DND-41 (cell line): ENCODE results near the gene NUP188.

Source experiments
- ATAC-seq: fragments of 200-7000 bp; cut with Tn5 transposase; 3 replicates; pipeline ENCODE4 v1.9.1; 2021; ENCODE audit warnings: low read depth; ENCODE audit not compliant: insufficient read depth
- DNase-seq: peaks from one replicate; pipeline ENCODE4 v3.0.0-alpha.2; 2020
- H2AFZ ChIP-seq: 2 replicates; pipeline ENCODE4 v1.6.0; 2012; ENCODE audit warnings: low read depth, low read length
- H3K27ac ChIP-seq: 2 replicates; pipeline ENCODE4 v1.5.1; 2012; ENCODE audit warnings: low read length, inconsistent platforms
- H3K27me3 ChIP-seq: fragments of 200-600 bp; sonication (generic); 2 replicates; pipeline ENCODE4 v1.6.0; 2012; ENCODE audit warnings: low read length, mild to moderate bottlenecking, inconsistent platforms; ENCODE audit not compliant: insufficient read depth, poor library complexity
- H3K36me3 ChIP-seq: 2 replicates; pipeline ENCODE4 v1.5.1; 2012; ENCODE audit warnings: low read length, inconsistent platforms; ENCODE audit not compliant: insufficient read depth
- H3K4me1 ChIP-seq: 2 replicates; pipeline ENCODE4 v1.5.1; 2012; ENCODE audit warnings: mild to moderate bottlenecking, low read length; ENCODE audit not compliant: insufficient read depth
- H3K4me2 ChIP-seq: 2 replicates; pipeline ENCODE4 v1.6.0; 2012; ENCODE audit warnings: mild to moderate bottlenecking, moderate library complexity, low read length, inconsistent platforms; ENCODE audit not compliant: insufficient read depth
- H3K4me3 ChIP-seq, 2 experiments: fragments of 200-600 bp in 1 of 2; shearing (Covaris generic) in 1 of 2; 2 replicates each; pipeline ENCODE4 v1.5.1; 2012 to 2016; ENCODE audit warnings: inconsistent platforms in 2 of 2, low read length in 2 of 2, mild to moderate bottlenecking in 2 of 2, low read depth in 1 of 2, moderate library complexity in 1 of 2
- H3K79me2 ChIP-seq: 2 replicates; pipeline ENCODE4 v1.6.0; 2012; ENCODE audit warnings: low read length, inconsistent platforms; ENCODE audit not compliant: insufficient read depth
- H3K9ac ChIP-seq: 2 replicates; pipeline ENCODE4 v1.6.0; 2012; ENCODE audit warnings: low read depth, mild to moderate bottlenecking, inconsistent platforms, low read length, moderate library complexity
- H3K9me3 ChIP-seq: 2 replicates; pipeline ENCODE4 v1.5.1; 2012; ENCODE audit warnings: low read length, moderate library complexity, mild to moderate bottlenecking, inconsistent platforms; ENCODE audit not compliant: insufficient read depth, severe bottlenecking
- H4K20me1 ChIP-seq: 2 replicates; pipeline ENCODE4 v1.6.0; 2012; ENCODE audit warnings: low read length; ENCODE audit not compliant: insufficient read depth
- EZH2 ChIP-seq: IDR thresholded peaks from 3 replicates; pipeline ENCODE4 v1.6.1; 2012; ENCODE audit warnings: borderline replicate concordance, low read depth, mild to moderate bottlenecking, moderate library complexity, low read length, inconsistent platforms; ENCODE audit not compliant: severe bottlenecking
- TF ChIP-seq, protein P1 (sequence below): IDR thresholded peaks from 2 replicates; pipeline ENCODE4 v1.5.1; 2012; ENCODE audit warnings: borderline replicate concordance, low read length, moderate library complexity, mild to moderate bottlenecking; ENCODE audit not compliant: poor library complexity, severe bottlenecking; ENCODE audit errors: extremely low read depth

NUP188 gene

GRCh38 chr9:129028192-129028966, 80.9 kb downstream of the NUP188 start, which contains the start of gene SH3GLB2:
SH3GLB2 (minus strand) TSS chr9:129028331; CDS start chr9:129028154, 177 bp downstream.
- peak within 1 kb of the TSS; percentile 75 for H2AFZ ChIP-seq
- H3K27me3 ChIP-seq, result no peaks in the 10 kb centered on the region
- DNase-seq, result peak; percentile 87
- peak within 1 kb of the TSS; percentile 91 for H3K4me2 ChIP-seq
- no peaks in the 10 kb centered on the region for H3K9me3 ChIP-seq
- H3K4me1 ChIP-seq, result peaks cover 29% of the 10 kb centered on the region
- TF ChIP-seq EZH2, result no peak
- TF ChIP-seq, protein P1, sequence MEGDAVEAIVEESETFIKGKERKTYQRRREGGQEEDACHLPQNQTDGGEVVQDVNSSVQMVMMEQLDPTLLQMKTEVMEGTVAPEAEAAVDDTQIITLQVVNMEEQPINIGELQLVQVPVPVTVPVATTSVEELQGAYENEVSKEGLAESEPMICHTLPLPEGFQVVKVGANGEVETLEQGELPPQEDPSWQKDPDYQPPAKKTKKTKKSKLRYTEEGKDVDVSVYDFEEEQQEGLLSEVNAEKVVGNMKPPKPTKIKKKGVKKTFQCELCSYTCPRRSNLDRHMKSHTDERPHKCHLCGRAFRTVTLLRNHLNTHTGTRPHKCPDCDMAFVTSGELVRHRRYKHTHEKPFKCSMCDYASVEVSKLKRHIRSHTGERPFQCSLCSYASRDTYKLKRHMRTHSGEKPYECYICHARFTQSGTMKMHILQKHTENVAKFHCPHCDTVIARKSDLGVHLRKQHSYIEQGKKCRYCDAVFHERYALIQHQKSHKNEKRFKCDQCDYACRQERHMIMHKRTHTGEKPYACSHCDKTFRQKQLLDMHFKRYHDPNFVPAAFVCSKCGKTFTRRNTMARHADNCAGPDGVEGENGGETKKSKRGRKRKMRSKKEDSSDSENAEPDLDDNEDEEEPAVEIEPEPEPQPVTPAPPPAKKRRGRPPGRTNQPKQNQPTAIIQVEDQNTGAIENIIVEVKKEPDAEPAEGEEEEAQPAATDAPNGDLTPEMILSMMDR, result peak; percentile 31
- H3K4me3 ChIP-seq, result peak within 1 kb of the TSS; percentile 63 to 98; a peak in 3 of 4 replicates
- H3K36me3 ChIP-seq, result peaks cover 3% of the 10 kb centered on the region; the same call in 1 of the 2 replicates
- peak; percentile 78 for ATAC-seq
- H3K9ac ChIP-seq, result peak within 1 kb of the TSS; percentile 88
- peak within 1 kb of the TSS; percentile 81 for H3K27ac ChIP-seq
- H4K20me1 ChIP-seq, result peaks cover 26% of the 10 kb centered on the region
- H3K79me2 ChIP-seq, result peaks cover 36% of the 10 kb centered on the region

DNA sequence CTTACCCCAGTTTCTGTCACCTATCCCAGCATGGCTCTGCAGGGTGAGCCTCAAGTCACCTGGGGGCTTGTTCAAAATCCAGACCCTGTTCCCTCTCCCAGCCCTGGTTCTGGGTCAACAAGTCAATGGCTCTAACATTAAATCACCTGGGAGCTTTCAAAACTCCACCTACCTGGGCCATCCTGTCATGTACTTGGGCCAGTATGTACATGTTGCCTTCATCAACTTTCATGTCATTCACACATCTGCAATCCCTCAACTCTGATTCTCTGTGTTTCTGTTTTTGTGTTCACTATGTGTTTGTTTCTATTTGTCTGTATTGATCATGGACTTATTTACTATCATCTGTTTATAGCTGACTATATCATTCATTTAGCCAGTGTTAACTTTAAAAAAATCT, 82.7 kb downstream of the NUP188 start:
- Histone ChIP-seq H3K27me3 (no peaks in the 10 kb centered on the region), H3K9ac (no peak overlapping the region), H3K4me1 (peaks cover 29% of the 10 kb centered on the region), H3K27ac (no peak overlapping the region), H3K79me2 (peaks cover 25% of the 10 kb centered on the region), H3K4me3 (no peak overlapping the region), H4K20me1 (peaks cover 19% of the 10 kb centered on the region), H2AFZ (no peak overlapping the region), H3K9me3 (no peaks in the 10 kb centered on the region), H3K4me2 (no peak overlapping the region), H3K36me3 (peaks cover 3% of the 10 kb centered on the region; the same call in 1 of the 2 replicates)
- DNase-seq (no peak), ATAC-seq (no peak)
- TF ChIP-seq EZH2, result no peak
- TF ChIP-seq, protein P1, result no peak

DNA sequence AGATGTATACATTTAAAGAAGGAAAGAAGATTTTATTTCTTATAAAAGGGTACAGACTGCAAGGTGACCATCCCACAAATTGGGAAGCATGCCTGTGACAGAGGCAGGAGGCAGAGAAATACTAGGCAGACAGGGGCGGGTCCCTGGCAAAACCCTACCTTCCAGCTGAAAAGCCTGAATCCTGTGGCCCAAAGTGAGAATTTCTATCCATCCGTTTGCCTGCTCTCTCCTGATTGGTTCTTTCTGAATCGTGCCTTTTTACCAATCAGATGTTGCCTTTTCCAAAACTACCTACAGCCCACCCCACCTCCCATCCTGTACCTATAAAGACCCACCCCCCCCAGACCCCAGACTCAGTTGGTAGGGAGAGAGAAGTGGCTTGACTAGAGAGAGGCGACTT, 84.0 kb downstream of the NUP188 start:
- Histone ChIP-seq H3K27me3 (no peaks in the 10 kb centered on the region), H3K4me3 (no peak overlapping the region), H3K4me1 (peaks cover 24% of the 10 kb centered on the region), H3K36me3 (peaks cover 3% of the 10 kb centered on the region; the same call in 1 of the 2 replicates), H3K9ac (no peak overlapping the region), H3K9me3 (no peaks in the 10 kb centered on the region), H2AFZ (no peak overlapping the region), H3K79me2 (peaks cover 15% of the 10 kb centered on the region), H3K27ac (no peak overlapping the region), H4K20me1 (peaks cover 11% of the 10 kb centered on the region), H3K4me2 (no peak overlapping the region)
- no peak for TF ChIP-seq EZH2
- TF ChIP-seq, protein P1, result no peak
- DNase-seq (no peak), ATAC-seq (no peak)
